OCI-LY7 (cell line): ENCODE data around the gene CPSF7. TPM values are rescaled to one million over a fixed set of nuclear protein-coding genes. Genes with fewer than 3 reads are reported as not detected.

Experiments used
- BruUV-seq: library from RNA; stranded (reverse); fragments of 400-500 nt; replicated peaks from 2 replicates; lab custom pipeline; 2021; lab: Mats Ljungman, UMichigan
- CTCF ChIA-PET: fragments of 300-600 bp; sonication (Branson Sonifier 250); formaldehyde crosslinking; loops from one replicate; lab custom pipeline; 2022; ENCODE audit warnings: antibody characterized with exemption; ENCODE audit not compliant: unreplicated experiment; lab: Charles Lee
- POLR2A ChIA-PET: fragments of 300-600 bp; sonication (Branson Sonifier 250); formaldehyde crosslinking; loops from one replicate; lab custom pipeline; 2022; ENCODE audit warnings: antibody characterized with exemption; lab: Charles Lee
- DNase-seq: peaks from one replicate; pipeline ENCODE4 v3.0.0-alpha.2; 2015; ENCODE audit warnings: low spot score
- H2AFZ ChIP-seq: fragments of 200-600 bp; sonication (generic), shearing (Covaris generic); 2 replicates; pipeline ENCODE4 v1.6.1; 2014; ENCODE audit warnings: mild to moderate bottlenecking, antibody characterized with exemption, low read length, moderate library complexity
- H3K27ac ChIP-seq: fragments of 200-600 bp; sonication (generic); 2 replicates; pipeline ENCODE4 v1.5.1; 2014; ENCODE audit warnings: mixed run types, low read depth, mild to moderate bottlenecking, moderate library complexity, low read length, inconsistent platforms; ENCODE audit not compliant: poor library complexity, severe bottlenecking
- H3K36me3 ChIP-seq: fragments of 200-600 bp; sonication (generic); 2 replicates; pipeline ENCODE4 v1.6.1; 2014; ENCODE audit warnings: mild to moderate bottlenecking, antibody characterized with exemption, low read length, moderate library complexity, mixed read lengths; ENCODE audit not compliant: insufficient read depth
- H3K4me1 ChIP-seq: fragments of 200-600 bp; sonication (generic); 2 replicates; pipeline ENCODE4 v1.5.1; 2014; ENCODE audit warnings: mild to moderate bottlenecking, low read length; ENCODE audit not compliant: insufficient read depth, poor library complexity, severe bottlenecking
- H3K4me2 ChIP-seq: fragments of 200-600 bp; sonication (generic); 2 replicates; pipeline ENCODE4 v1.6.1; 2014; ENCODE audit warnings: mild to moderate bottlenecking, low read length
- H3K4me3 ChIP-seq: fragments of 200-600 bp; sonication (generic); 2 replicates; pipeline ENCODE4 v1.5.1; 2014; ENCODE audit warnings: mild to moderate bottlenecking, low read depth, low read length; ENCODE audit not compliant: poor library complexity, severe bottlenecking
- H3K79me2 ChIP-seq: fragments of 200-600 bp; sonication (generic); 2 replicates; pipeline ENCODE4 v1.6.1; 2016; ENCODE audit warnings: low read depth, mild to moderate bottlenecking, low read length, moderate library complexity, mixed read lengths; ENCODE audit not compliant: insufficient read depth
- H3K9me2 ChIP-seq: fragments of 200-600 bp; sonication (generic); 2 replicates; pipeline ENCODE4 v1.6.1; 2016; ENCODE audit warnings: mild to moderate bottlenecking, low read length, mixed read lengths; ENCODE audit not compliant: insufficient read depth
- H3K9me3 ChIP-seq: fragments of 200-600 bp; sonication (generic); 2 replicates; pipeline ENCODE4 v1.6.1; 2014; ENCODE audit warnings: mild to moderate bottlenecking, mixed run types, low read length, mixed read lengths
- H4K20me1 ChIP-seq: fragments of 200-600 bp; sonication (generic); 2 replicates; pipeline ENCODE4 v1.6.1; 2014; ENCODE audit warnings: mild to moderate bottlenecking, antibody characterized with exemption, low read length, moderate library complexity, mixed read lengths; ENCODE audit not compliant: insufficient read depth
- CTCF ChIP-seq: fragments of 200-600 bp; sonication (generic); conservative IDR thresholded peaks from 2 replicates; pipeline ENCODE4 v1.5.1; 2014; ENCODE audit warnings: mild to moderate bottlenecking, antibody characterized with exemption, low read length, moderate library complexity, mixed read lengths
- EZH2phosphoT487 ChIP-seq: fragments of 200-600 bp; sonication (generic); IDR thresholded peaks from 2 replicates; pipeline ENCODE4 v1.6.1; 2018; ENCODE audit warnings: low read depth, borderline replicate concordance, mild to moderate bottlenecking, mixed run types, antibody characterized with exemption, low read length, moderate library complexity, mixed read lengths
- intact Hi-C: fragments of 100-400 bp; cut with micrococcal nuclease; formaldehyde crosslinking; loops from one replicate; pipeline ENCODE4 v1.10.0; 2022; ENCODE audit not compliant: unreplicated experiment
- total RNA-seq, 2 experiments: library from RNA; depleted of rRNA in 1 of 2; stranded (reverse); fragments of >200 nt in 1 of 2; shearing (Covaris generic) in 1 of 2; gene quantifications; 2 replicates each; pipeline ENCODE4 v1.2.3, GENCODE V29; 2014 to 2022

The CPSF7 gene
- total RNA-seq, 2 experiments from 2014 or later = 69.4 to 128 TPM

- POLR2A ChIA-PET = no interaction called here
- no peaks in the 10 kb centered on the region; the same call in 1 of the 2 replicates for H3K79me2 ChIP-seq
- no peaks in the 10 kb centered on the region for H3K9me2 ChIP-seq
- H3K36me3 ChIP-seq = peaks cover 100% of the 10 kb centered on the region
- H4K20me1 ChIP-seq = no peaks in the 10 kb centered on the region
- intact Hi-C loops = no loop called here
- no peaks in the 10 kb centered on the region for H3K4me1 ChIP-seq
- BruUV-seq = no TSS peak
- no peak overlapping the region for H3K27ac ChIP-seq
- no peak overlapping the region for H3K4me3 ChIP-seq
- CTCF ChIA-PET = no interaction called here
- H3K4me2 ChIP-seq = no peak overlapping the region
- DNase-seq = no peak
- H3K9me3 ChIP-seq = no peaks in the 10 kb centered on the region
- TF ChIP-seq CTCF (no peak), EZH2phosphoT487 (no peak)
- H2AFZ ChIP-seq = no peak overlapping the region
Measured at GRCh38 chr11:61411589-61411988, 18.2 kb downstream of the CPSF7 start.

- no TSS peak for BruUV-seq
- H3K36me3 ChIP-seq = peaks cover 100% of the 10 kb centered on the region
- no peaks in the 10 kb centered on the region for H3K4me1 ChIP-seq
- CTCF ChIA-PET = no interaction called here
- H3K4me2 ChIP-seq = no peak overlapping the region
- peaks cover 6% of the 10 kb centered on the region; the same call in 1 of the 2 replicates for H4K20me1 ChIP-seq
- no peak overlapping the region for H2AFZ ChIP-seq
- no peaks in the 10 kb centered on the region for H3K9me3 ChIP-seq
- TF ChIP-seq CTCF = no peak
- no peak for TF ChIP-seq EZH2phosphoT487
- H3K9me2 ChIP-seq = no peaks in the 10 kb centered on the region
- DNase-seq = no peak
- intact Hi-C loops = no loop called here
- H3K79me2 ChIP-seq = no peaks in the 10 kb centered on the region
- no peak overlapping the region for H3K27ac ChIP-seq
- POLR2A ChIA-PET = no interaction called here
- no peak overlapping the region for H3K4me3 ChIP-seq
Measured at GRCh38 chr11:61406991-61407728, 22.6 kb downstream of the CPSF7 start.

DNA sequence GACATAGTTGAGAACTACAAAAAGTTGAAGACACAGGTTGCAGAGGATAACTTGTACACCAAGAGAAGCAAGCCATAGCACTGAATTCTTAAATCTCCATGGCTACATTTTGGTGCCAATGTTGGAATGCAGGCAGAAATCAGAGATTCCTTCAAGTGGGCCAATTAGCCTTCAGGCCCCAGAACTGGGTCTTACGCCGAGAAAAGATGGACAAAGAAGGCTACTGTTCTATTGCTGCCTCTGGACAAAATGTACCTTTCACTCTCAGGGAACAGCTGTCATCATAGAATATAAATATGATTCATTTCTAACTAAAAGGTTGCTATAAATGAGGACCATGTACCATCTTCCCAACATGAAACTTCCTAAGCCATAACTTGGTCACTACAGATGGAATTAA is 23.7 kb downstream of the CPSF7 start:
- Histone ChIP-seq H3K79me2 (no peaks in the 10 kb centered on the region), H3K36me3 (peaks cover 100% of the 10 kb centered on the region), H3K4me3 (no peak overlapping the region), H3K4me2 (no peak overlapping the region), H3K9me2 (no peaks in the 10 kb centered on the region), H3K27ac (no peak overlapping the region), H3K4me1 (no peaks in the 10 kb centered on the region), H4K20me1 (peaks cover 6% of the 10 kb centered on the region; the same call in 1 of the 2 replicates), H2AFZ (no peak overlapping the region), H3K9me3 (no peaks in the 10 kb centered on the region)
- BruUV-seq = no TSS peak
- POLR2A ChIA-PET = interaction anchor here (0.6 kb wide), 1 partner anchor 1730 kb away, joined by 10 read pairs; no protein-coding TSS in a partner anchor
- DNase-seq = no peak
- CTCF ChIA-PET = interaction anchor here (0.6 kb wide), 1 partner anchor 355 kb away, joined by 3 read pairs; no protein-coding TSS in a partner anchor
- intact Hi-C loops = no loop called here
- TF ChIP-seq EZH2phosphoT487 (no peak), CTCF (no peak)
